Epithelial cell of esophagus (primary cell): Measurements from ENCODE around the gene FPR2.

Experiments used
- DNase-seq: peaks from one replicate; pipeline ENCODE4 v3.0.0; 2010; ENCODE audit warnings: low read depth
- H3K4me3 ChIP-seq: 2 replicates; pipeline ENCODE4 v1.5.1; 2011; ENCODE audit warnings: mild to moderate bottlenecking, low read length, control low read depth
- TF ChIP-seq, protein P1 (sequence below): IDR thresholded peaks from 2 replicates; pipeline ENCODE4 v1.5.1; 2011; ENCODE audit warnings: low read depth, mild to moderate bottlenecking, low read length, control low read depth, inconsistent platforms; ENCODE audit not compliant: insufficient read depth; ENCODE audit errors: missing control alignments

The FPR2 gene, protein sequence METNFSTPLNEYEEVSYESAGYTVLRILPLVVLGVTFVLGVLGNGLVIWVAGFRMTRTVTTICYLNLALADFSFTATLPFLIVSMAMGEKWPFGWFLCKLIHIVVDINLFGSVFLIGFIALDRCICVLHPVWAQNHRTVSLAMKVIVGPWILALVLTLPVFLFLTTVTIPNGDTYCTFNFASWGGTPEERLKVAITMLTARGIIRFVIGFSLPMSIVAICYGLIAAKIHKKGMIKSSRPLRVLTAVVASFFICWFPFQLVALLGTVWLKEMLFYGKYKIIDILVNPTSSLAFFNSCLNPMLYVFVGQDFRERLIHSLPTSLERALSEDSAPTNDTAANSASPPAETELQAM

GRCh38 chr19:51760697-51761356 lies at the start of gene FPR2:
Gene FPR2, plus strand, starts transcription at chr19:51761180. Its CDS starts 7,479 bp downstream, at chr19:51768659.
- no peak for DNase-seq
- TF ChIP-seq, protein P1, sequence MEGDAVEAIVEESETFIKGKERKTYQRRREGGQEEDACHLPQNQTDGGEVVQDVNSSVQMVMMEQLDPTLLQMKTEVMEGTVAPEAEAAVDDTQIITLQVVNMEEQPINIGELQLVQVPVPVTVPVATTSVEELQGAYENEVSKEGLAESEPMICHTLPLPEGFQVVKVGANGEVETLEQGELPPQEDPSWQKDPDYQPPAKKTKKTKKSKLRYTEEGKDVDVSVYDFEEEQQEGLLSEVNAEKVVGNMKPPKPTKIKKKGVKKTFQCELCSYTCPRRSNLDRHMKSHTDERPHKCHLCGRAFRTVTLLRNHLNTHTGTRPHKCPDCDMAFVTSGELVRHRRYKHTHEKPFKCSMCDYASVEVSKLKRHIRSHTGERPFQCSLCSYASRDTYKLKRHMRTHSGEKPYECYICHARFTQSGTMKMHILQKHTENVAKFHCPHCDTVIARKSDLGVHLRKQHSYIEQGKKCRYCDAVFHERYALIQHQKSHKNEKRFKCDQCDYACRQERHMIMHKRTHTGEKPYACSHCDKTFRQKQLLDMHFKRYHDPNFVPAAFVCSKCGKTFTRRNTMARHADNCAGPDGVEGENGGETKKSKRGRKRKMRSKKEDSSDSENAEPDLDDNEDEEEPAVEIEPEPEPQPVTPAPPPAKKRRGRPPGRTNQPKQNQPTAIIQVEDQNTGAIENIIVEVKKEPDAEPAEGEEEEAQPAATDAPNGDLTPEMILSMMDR: no peak
- no peak within 1 kb of the TSS for H3K4me3 ChIP-seq

DNA sequence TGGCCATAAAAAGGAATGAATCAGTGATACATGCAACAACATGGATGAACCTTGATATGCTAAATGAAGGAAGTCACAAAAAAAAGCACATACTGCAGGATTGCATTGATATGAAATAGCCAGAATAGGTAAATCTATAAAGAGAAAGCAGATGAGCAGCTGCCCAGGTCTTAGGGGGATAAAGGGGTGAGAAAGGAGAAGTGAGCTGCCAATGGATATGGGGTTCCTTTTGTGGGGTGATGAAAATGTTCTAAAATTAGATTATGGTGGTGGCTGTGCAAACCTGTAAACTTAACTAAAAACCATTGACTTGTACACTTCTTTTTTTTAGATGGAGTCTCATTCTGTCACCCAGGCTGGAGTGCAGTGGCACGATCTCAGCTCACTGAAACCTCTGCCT lies 49.3 kb upstream of the FPR2 start:
- TF ChIP-seq, protein P1: no peak
- no peak for DNase-seq
- H3K4me3 ChIP-seq: no peak overlapping the region

DNA sequence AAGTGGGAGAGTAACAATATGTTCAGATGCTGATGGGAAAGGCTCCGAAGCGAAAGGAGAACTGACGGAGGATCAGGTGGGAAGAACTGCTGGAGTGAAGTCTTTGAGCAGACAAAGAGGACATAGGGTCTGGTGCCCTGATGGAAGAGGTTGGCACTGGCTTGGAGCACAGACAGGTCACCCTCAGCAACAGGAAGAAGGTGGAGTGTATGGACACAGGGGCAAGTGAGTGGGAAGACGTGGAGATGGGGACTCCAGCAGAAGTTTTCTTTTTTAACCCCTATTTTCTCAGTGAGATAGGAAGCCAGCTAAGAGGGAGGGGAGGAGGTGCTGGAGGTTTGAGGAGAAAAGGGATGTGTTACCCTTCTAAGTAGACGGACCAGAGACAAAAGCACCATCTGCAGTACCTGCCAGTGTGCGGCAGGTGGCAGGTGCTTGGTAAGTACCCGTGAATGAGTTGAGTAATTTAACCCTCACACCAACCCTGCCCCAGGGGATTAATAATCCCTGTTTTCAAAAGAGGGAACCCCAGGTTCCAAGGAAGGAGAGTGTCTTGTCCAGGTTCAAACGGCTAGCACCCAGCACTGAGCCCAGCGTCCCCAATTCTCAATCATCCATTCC lies 48.4 kb upstream of the FPR2 start:
- TF ChIP-seq, protein P1: peak; percentile 90
- H3K4me3 ChIP-seq: no peak overlapping the region
- peak; percentile 80 for DNase-seq

GRCh38 chr19:51713319-51714285 lies 47.4 kb upstream of the FPR2 start:
- DNase-seq: no peak
- no peak overlapping the region for H3K4me3 ChIP-seq
- TF ChIP-seq, protein P1: no peak

GRCh38 chr19:51714848-51715247 lies 46.1 kb upstream of the FPR2 start:
- TF ChIP-seq, protein P1: no peak
- peak; percentile 38 for DNase-seq
- H3K4me3 ChIP-seq: no peak overlapping the region

DNA sequence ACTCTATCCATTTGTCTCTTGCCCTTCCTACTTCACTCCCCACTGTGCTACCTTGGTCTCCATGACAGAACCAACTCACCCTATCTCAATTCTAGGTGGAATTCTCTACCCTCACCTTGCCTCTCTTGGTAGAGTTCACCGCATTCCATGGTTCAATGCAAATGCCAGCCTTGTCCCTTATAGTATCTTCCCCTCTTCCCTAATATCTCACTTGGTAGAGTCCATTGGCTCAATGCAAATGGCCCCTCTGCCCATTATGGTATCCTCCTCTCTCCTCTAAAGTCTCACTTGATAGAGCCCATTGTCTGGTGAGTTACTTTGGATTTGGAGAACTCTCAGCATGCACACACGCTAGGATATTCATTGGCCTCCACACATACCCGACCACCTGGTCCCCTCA lies 45.1 kb upstream of the FPR2 start:
- DNase-seq: no peak
- TF ChIP-seq, protein P1: no peak
- H3K4me3 ChIP-seq: no peak overlapping the region
